Neural progenitor cell (in vitro differentiated cells): ENCODE measurements around the gene SPATA17. TPM values are rescaled to one million over a fixed set of nuclear protein-coding genes. Genes with fewer than 3 reads are reported as not detected.
"Not testable (repeated sequence)": the region's sequence is repeated elsewhere in the genome, so short reads cannot be mapped to it uniquely, and the experiment has no call there.

Experiments used
- DNase-seq: peaks from one replicate; pipeline ENCODE4 v3.0.0-alpha.2; 2016; ENCODE audit warnings: low spot score
- H2AFZ ChIP-seq: fragments of 200-600 bp; sonication (generic); replicated peaks from 2 replicates; pipeline ENCODE4 v1.6.1; 2016; ENCODE audit warnings: antibody characterized with exemption
- H3F3A ChIP-seq: fragments of 200-600 bp; sonication (generic); 2 replicates; pipeline ENCODE4 v1.6.1; 2016; ENCODE audit warnings: antibody characterized with exemption, low read depth
- H3K27ac ChIP-seq: fragments of 200-600 bp; sonication (generic); 2 replicates; pipeline ENCODE4 v1.5.1; 2016; ENCODE audit warnings: mild to moderate bottlenecking
- H3K27me3 ChIP-seq: fragments of 200-600 bp; sonication (generic); 2 replicates; pipeline ENCODE4 v1.6.1; 2016; ENCODE audit warnings: mild to moderate bottlenecking, moderate library complexity
- H3K36me3 ChIP-seq: fragments of 200-600 bp; sonication (generic); 2 replicates; pipeline ENCODE4 v1.5.1; 2016
- H3K4me1 ChIP-seq: fragments of 200-600 bp; sonication (generic); 2 replicates; pipeline ENCODE4 v1.6.1; 2016; ENCODE audit warnings: mixed run types
- H3K4me2 ChIP-seq: fragments of 200-600 bp; sonication (generic); 2 replicates; pipeline ENCODE4 v1.6.1; 2016
- H3K4me3 ChIP-seq: fragments of 200-600 bp; sonication (generic); 2 replicates; pipeline ENCODE4 v1.5.1; 2016
- H3K79me2 ChIP-seq: fragments of 200-600 bp; sonication (generic); 2 replicates; pipeline ENCODE4 v1.6.1; 2016; ENCODE audit warnings: low read depth
- H3K9ac ChIP-seq: fragments of 200-600 bp; sonication (generic); 2 replicates; pipeline ENCODE4 v1.6.1; 2016
- H3K9me3 ChIP-seq: fragments of 200-600 bp; sonication (generic); 2 replicates; pipeline ENCODE4 v1.5.1; 2016; ENCODE audit warnings: low read depth
- H4K20me1 ChIP-seq: fragments of 200-600 bp; sonication (generic); 2 replicates; pipeline ENCODE4 v1.6.1; 2016; ENCODE audit warnings: low read depth
- H3K27ac Mint-ChIP-seq: 3 replicates; pipeline ENCODE4 v1.8.0; 2021; ENCODE audit warnings: mixed read lengths
- H3K27me3 Mint-ChIP-seq: 2 replicates; pipeline ENCODE4 v1.8.0; 2022; ENCODE audit warnings: low read depth, mild to moderate bottlenecking, inconsistent platforms, moderate library complexity, mixed read lengths; ENCODE audit not compliant: insufficient read depth
- H3K36me3 Mint-ChIP-seq: 3 replicates; pipeline ENCODE4 v1.8.0; 2021; ENCODE audit warnings: mixed read lengths
- H3K4me1 Mint-ChIP-seq: 3 replicates; pipeline ENCODE4 v1.8.0; 2021; ENCODE audit warnings: mixed read lengths
- H3K4me3 Mint-ChIP-seq: 3 replicates; pipeline ENCODE4 v1.8.0; 2021; ENCODE audit warnings: mild to moderate bottlenecking, moderate library complexity, mixed read lengths
- H3K9me3 Mint-ChIP-seq: 3 replicates; pipeline ENCODE4 v1.8.0; 2020; ENCODE audit warnings: mixed read lengths
- CTCF ChIP-seq: fragments of 200-600 bp; sonication (generic); IDR thresholded peaks from 2 replicates; pipeline ENCODE4 v1.5.1; 2017; ENCODE audit warnings: antibody characterized with exemption, mild to moderate bottlenecking
- EZH2 ChIP-seq: fragments of 200-600 bp; sonication (generic); IDR thresholded peaks from 2 replicates; pipeline ENCODE4 v1.6.1; 2017; ENCODE audit warnings: antibody characterized with exemption, mild to moderate bottlenecking, moderate library complexity
- EZH2phosphoT487 ChIP-seq: fragments of 200-600 bp; sonication (generic); IDR thresholded peaks from 2 replicates; pipeline ENCODE4 v1.6.1; 2017; ENCODE audit warnings: antibody characterized with exemption
- total RNA-seq: library from RNA; depleted of rRNA; stranded (reverse); fragments of >200 nt; gene quantifications from 2 replicates; pipeline ENCODE4 v1.2.3, GENCODE V29; 2015; ENCODE audit warnings: low replicate concordance

The SPATA17 gene
- 1.6 and 2.1 TPM in 2 replicates for total RNA-seq

GRCh38 chr1:217630711-217631591 is at the start of gene SPATA17, which contains the start of gene GPATCH2:
Gene SPATA17 (plus strand): TSS chr1:217631344. CDS start chr1:217631379, 35 bp downstream.
Gene GPATCH2 (minus strand): TSS chr1:217631090. CDS start chr1:217630971, 119 bp downstream.
- H3K4me3 Mint-ChIP-seq: peak within 1 kb of the TSS; percentile 87
- Histone ChIP-seq H3F3A (no peaks in the 10 kb centered on the region), H3K4me1 (peaks cover 11% of the 10 kb centered on the region), H3K36me3 (no peaks in the 10 kb centered on the region), H2AFZ (peak within 1 kb of the TSS; percentile 99), H3K9ac (peak within 1 kb of the TSS; percentile 100), H3K9me3 (no peaks in the 10 kb centered on the region), H4K20me1 (peaks cover 16% of the 10 kb centered on the region), H3K27ac (peak within 1 kb of the TSS; percentile 99), H3K4me2 (peak within 1 kb of the TSS; percentile 86), H3K4me3 (peak within 1 kb of the TSS; percentile 77), H3K27me3 (no peaks in the 10 kb centered on the region), H3K79me2 (peaks cover 49% of the 10 kb centered on the region)
- H3K9me3 Mint-ChIP-seq: no peaks in the 10 kb centered on the region
- peaks cover 23% of the 10 kb centered on the region for H3K4me1 Mint-ChIP-seq
- H3K27me3 Mint-ChIP-seq: no peaks in the 10 kb centered on the region
- TF ChIP-seq EZH2: peak; percentile 51
- TF ChIP-seq EZH2phosphoT487: no peak
- TF ChIP-seq CTCF: peak; percentile 34
- no peaks in the 10 kb centered on the region for H3K36me3 Mint-ChIP-seq
- H3K27ac Mint-ChIP-seq: peak within 1 kb of the TSS; percentile 100
- DNase-seq: peak; percentile 91

GRCh38 chr1:217584286-217584811 is 46.8 kb upstream of the SPATA17 start:
- not testable (repeated sequence) for H3K27ac Mint-ChIP-seq, H3K9ac ChIP-seq, H3K36me3 Mint-ChIP-seq, H3K4me3 ChIP-seq, H3K27me3 ChIP-seq, H3F3A ChIP-seq, H3K79me2 ChIP-seq, H3K9me3 Mint-ChIP-seq, H3K4me1 Mint-ChIP-seq, H3K4me2 ChIP-seq, H3K27me3 Mint-ChIP-seq, H4K20me1 ChIP-seq, DNase-seq, H3K4me3 Mint-ChIP-seq, H3K9me3 ChIP-seq, H3K36me3 ChIP-seq, H3K4me1 ChIP-seq, H2AFZ ChIP-seq, H3K27ac ChIP-seq

GRCh38 chr1:217585577-217585976 is 45.6 kb upstream of the SPATA17 start:
- DNase-seq: no peak
- Histone ChIP-seq H3K4me2 (no peak overlapping the region), H4K20me1 (no peaks in the 10 kb centered on the region), H3K36me3 (no peaks in the 10 kb centered on the region), H3K27me3 (no peaks in the 10 kb centered on the region), H3K27ac (no peak overlapping the region), H3K4me1 (no peaks in the 10 kb centered on the region), H3F3A (no peaks in the 10 kb centered on the region), H3K79me2 (no peaks in the 10 kb centered on the region), H3K9me3 (no peaks in the 10 kb centered on the region), H3K9ac (no peak overlapping the region), H2AFZ (no peak overlapping the region), H3K4me3 (no peak overlapping the region)
- Mint-ChIP-seq H3K27me3 (no peaks in the 10 kb centered on the region), H3K4me3 (no peak overlapping the region), H3K9me3 (no peaks in the 10 kb centered on the region), H3K36me3 (peaks cover 3% of the 10 kb centered on the region), H3K27ac (no peak overlapping the region), H3K4me1 (no peaks in the 10 kb centered on the region)
- no peak for TF ChIP-seq CTCF
- TF ChIP-seq EZH2phosphoT487: no peak
- no peak for TF ChIP-seq EZH2

- no peaks in the 10 kb centered on the region for H3K9me3 Mint-ChIP-seq
- peaks cover 3% of the 10 kb centered on the region for H3K36me3 Mint-ChIP-seq
Observed at GRCh38 chr1:217586586-217586985, 44.6 kb upstream of the SPATA17 start.

More at GRCh38 chr1:217586586-217586985, 44.6 kb upstream of the SPATA17 start:
- no peaks in the 10 kb centered on the region for H3K27me3 ChIP-seq
- H3K27ac Mint-ChIP-seq: no peak overlapping the region
- no peak overlapping the region for H3K27ac ChIP-seq
- no peak overlapping the region for H3K9ac ChIP-seq
- no peaks in the 10 kb centered on the region for H3K4me1 Mint-ChIP-seq
- H3K4me1 ChIP-seq: no peaks in the 10 kb centered on the region
- H3K27me3 Mint-ChIP-seq: no peaks in the 10 kb centered on the region
- no peaks in the 10 kb centered on the region for H3K79me2 ChIP-seq
- no peak for DNase-seq
- H2AFZ ChIP-seq: no peak overlapping the region
- no peaks in the 10 kb centered on the region for H3K9me3 ChIP-seq
- H3K4me2 ChIP-seq: no peak overlapping the region
- H3F3A ChIP-seq: no peaks in the 10 kb centered on the region
- no peaks in the 10 kb centered on the region for H4K20me1 ChIP-seq
- no peaks in the 10 kb centered on the region for H3K36me3 ChIP-seq
- no peak overlapping the region for H3K4me3 Mint-ChIP-seq
- no peak for TF ChIP-seq EZH2phosphoT487
- TF ChIP-seq CTCF: no peak
- no peak for TF ChIP-seq EZH2
- H3K4me3 ChIP-seq: no peak overlapping the region
